Brain microvascular endothelial cell (primary cell): Measurements from ENCODE around the gene CLDN1.

Experiments used
- DNase-seq: peaks from one replicate; pipeline ENCODE4 v3.0.0-alpha.2; 2020
- H3K27ac ChIP-seq: fragments of 250-450 bp; sonication (Bioruptor Pico); 2 replicates; pipeline ENCODE4 v1.5.1; 2020; ENCODE audit warnings: mild to moderate bottlenecking, moderate library complexity
- H3K27me3 ChIP-seq: fragments of 250-450 bp; sonication (Bioruptor Pico); replicated peaks from 2 replicates; pipeline ENCODE4 v1.5.1; 2020; ENCODE audit warnings: mild to moderate bottlenecking
- H3K36me3 ChIP-seq: fragments of 250-450 bp; sonication (Bioruptor Pico); replicated peaks from 2 replicates; pipeline ENCODE4 v1.5.1; 2020; ENCODE audit warnings: mild to moderate bottlenecking
- H3K4me3 ChIP-seq: 2 replicates; pipeline ENCODE4 v1.5.1; 2011; ENCODE audit warnings: low read depth, mild to moderate bottlenecking, control low read depth, low read length, moderate library complexity
- in situ Hi-C: cut with HindIII; loops from 2 replicates; pipeline ENCODE4 v1.10.0; 2017; ENCODE audit warnings: low sequenced_read_pairs, low pct_ligation_motif_present
- TF ChIP-seq, protein P1 (sequence below): IDR thresholded peaks from 2 replicates; pipeline ENCODE4 v1.5.1; 2011; ENCODE audit warnings: low read depth, mild to moderate bottlenecking, moderate library complexity, low read length, control low read depth, inconsistent platforms; ENCODE audit errors: missing control alignments

The CLDN1 gene

DNA sequence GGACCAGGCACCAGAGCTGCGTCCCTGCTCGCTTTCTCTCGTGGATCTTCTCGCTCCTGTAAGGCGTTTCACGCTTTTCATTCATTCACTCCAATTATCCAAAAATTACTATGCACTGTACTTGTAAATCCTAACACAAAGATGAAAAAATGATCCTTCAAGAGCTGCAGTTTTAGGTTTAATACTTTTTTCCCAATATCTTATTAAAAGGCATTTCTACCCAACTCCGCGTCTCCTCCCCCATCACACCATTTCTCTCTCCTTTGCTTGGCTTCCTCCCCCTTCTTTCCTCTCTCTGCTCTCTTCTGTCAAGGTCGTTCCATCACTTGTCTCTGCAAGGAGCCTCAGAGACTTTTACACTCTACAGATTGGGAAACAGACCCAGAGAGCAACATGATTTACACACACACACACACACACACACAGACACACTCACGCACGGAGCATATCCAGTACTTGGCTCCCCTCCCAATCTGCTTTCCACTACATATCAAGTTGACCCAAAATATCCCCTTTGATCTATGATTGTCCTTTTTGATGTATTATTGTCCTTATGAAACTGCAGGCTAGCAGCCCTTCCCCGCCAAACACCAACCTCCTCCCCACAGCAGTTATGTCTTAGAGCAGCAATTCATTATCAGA is 479 bp upstream of the CLDN1 start:
- Histone ChIP-seq H3K27me3 (no peaks in the 10 kb centered on the region), H3K36me3 (no peaks in the 10 kb centered on the region), H3K4me3 (peak overlapping the region; percentile 67), H3K27ac (no peak overlapping the region)
- in situ Hi-C loops, result no loop called here
- peak; percentile 11 for DNase-seq
- TF ChIP-seq, protein P1, sequence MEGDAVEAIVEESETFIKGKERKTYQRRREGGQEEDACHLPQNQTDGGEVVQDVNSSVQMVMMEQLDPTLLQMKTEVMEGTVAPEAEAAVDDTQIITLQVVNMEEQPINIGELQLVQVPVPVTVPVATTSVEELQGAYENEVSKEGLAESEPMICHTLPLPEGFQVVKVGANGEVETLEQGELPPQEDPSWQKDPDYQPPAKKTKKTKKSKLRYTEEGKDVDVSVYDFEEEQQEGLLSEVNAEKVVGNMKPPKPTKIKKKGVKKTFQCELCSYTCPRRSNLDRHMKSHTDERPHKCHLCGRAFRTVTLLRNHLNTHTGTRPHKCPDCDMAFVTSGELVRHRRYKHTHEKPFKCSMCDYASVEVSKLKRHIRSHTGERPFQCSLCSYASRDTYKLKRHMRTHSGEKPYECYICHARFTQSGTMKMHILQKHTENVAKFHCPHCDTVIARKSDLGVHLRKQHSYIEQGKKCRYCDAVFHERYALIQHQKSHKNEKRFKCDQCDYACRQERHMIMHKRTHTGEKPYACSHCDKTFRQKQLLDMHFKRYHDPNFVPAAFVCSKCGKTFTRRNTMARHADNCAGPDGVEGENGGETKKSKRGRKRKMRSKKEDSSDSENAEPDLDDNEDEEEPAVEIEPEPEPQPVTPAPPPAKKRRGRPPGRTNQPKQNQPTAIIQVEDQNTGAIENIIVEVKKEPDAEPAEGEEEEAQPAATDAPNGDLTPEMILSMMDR, result no peak

DNA sequence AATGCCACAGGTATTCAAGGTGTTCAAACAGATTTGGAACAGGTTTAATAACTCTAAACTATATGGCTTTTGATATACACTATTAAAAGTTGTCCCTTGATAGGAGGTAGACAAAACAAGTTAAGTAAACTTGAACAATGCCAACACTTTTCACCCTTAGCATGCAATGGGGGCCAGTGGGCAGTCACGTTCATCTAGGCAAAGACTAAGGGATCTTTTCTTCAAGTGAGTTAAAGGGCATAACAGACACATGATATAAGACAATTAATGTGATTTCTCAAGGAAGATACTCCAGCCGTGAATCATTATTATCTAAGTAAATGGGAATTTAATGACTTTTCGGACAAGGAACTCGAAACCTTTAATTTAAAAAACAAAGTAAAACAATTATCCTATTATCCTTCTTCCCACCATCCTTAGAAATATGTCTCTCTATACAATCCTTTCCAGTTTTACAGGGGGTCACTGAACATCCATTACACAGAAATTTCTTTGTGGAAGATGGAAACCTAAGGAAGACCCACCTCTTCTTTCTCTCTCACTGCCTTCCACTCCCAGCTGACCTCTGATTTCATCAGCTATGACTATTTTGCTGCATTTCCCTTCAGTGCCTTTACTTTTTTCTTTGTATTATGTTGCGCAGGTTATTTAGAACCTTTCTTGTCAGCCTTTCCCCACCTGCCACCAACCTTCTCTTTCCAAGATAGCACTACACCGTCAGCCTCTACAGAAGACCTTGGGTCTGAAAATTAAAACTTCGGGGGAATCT is 1.5 kb downstream of the CLDN1 start:
- DNase-seq, result no peak
- no peak overlapping the region for H3K27ac ChIP-seq
- H3K4me3 ChIP-seq, result no peak overlapping the region
- H3K27me3 ChIP-seq, result no peaks in the 10 kb centered on the region
- in situ Hi-C loops, result no loop called here
- H3K36me3 ChIP-seq, result no peaks in the 10 kb centered on the region
- TF ChIP-seq, protein P1, result no peak

- DNase-seq, result no peak
- in situ Hi-C loops, result no loop called here
- TF ChIP-seq, protein P1, result no peak
- Histone ChIP-seq H3K4me3 (no peak overlapping the region), H3K36me3 (no peaks in the 10 kb centered on the region), H3K27ac (no peak overlapping the region), H3K27me3 (no peaks in the 10 kb centered on the region)
Observed at GRCh38 chr3:190319660-190320059, 2.6 kb downstream of the CLDN1 start.

GRCh38 chr3:190318666-190319065 is 3.6 kb downstream of the CLDN1 start:
- TF ChIP-seq, protein P1, result no peak
- in situ Hi-C loops, result no loop called here
- no peak overlapping the region for H3K27ac ChIP-seq
- no peak for DNase-seq
- no peaks in the 10 kb centered on the region for H3K27me3 ChIP-seq
- H3K4me3 ChIP-seq, result no peak overlapping the region
- no peaks in the 10 kb centered on the region for H3K36me3 ChIP-seq

GRCh38 chr3:190314741-190315140 is 7.5 kb downstream of the CLDN1 start:
- H3K27ac ChIP-seq, result no peak overlapping the region
- TF ChIP-seq, protein P1, result no peak
- no peak for DNase-seq
- H3K27me3 ChIP-seq, result no peaks in the 10 kb centered on the region
- H3K36me3 ChIP-seq, result no peaks in the 10 kb centered on the region
- in situ Hi-C loops, result no loop called here
- no peak overlapping the region for H3K4me3 ChIP-seq

GRCh38 chr3:190309414-190309813 is 12.8 kb downstream of the CLDN1 start:
- in situ Hi-C loops, result no loop called here
- no peak for DNase-seq
- TF ChIP-seq, protein P1, result no peak
- Histone ChIP-seq H3K27me3 (no peaks in the 10 kb centered on the region), H3K36me3 (no peaks in the 10 kb centered on the region), H3K27ac (no peak overlapping the region), H3K4me3 (no peak overlapping the region)
